Adrenal gland (tissue), 12 donors: ENCODE measurements around the gene TLX1. TPM values are rescaled to one million over a fixed set of nuclear protein-coding genes. Genes with fewer than 3 reads are reported as not detected.

Source experiments
- DNase-seq, 7 donors: peaks; one replicate each; pipeline ENCODE4 v3.0.0-alpha.2; 2019 to 2020
- H3K27ac ChIP-seq, 5 donors: fragments of 200-600 bp; sonication (generic) in 4 of 5; 1 replicate in 3 of 5; 2 replicates in 2 of 5; pipeline versions ENCODE4 v1.5.1 to v1.8.0; 2016 to 2020; ENCODE audit warnings: mild to moderate bottlenecking in 1 of 5
- H3K27me3 ChIP-seq: fragments of 200-600 bp; 2 replicates; pipeline ENCODE4 v1.8.0; 2021
- H3K36me3 ChIP-seq, 2 donors: fragments of 200-600 bp; replicated peaks in 1 of 2; 1 replicate in 1 of 2; 2 replicates in 1 of 2; pipeline versions ENCODE4 v1.5.1 to v1.8.0; 2018 to 2022
- H3K4me1 ChIP-seq, 2 donors: fragments of 200-600 bp; replicated peaks in 1 of 2; 1 replicate in 1 of 2; 2 replicates in 1 of 2; pipeline versions ENCODE4 v1.5.1 to v1.8.0; 2018 to 2021
- H3K4me3 ChIP-seq, 4 donors: fragments of 200-600 bp; sonication (generic) in 3 of 4; one replicate each; pipeline ENCODE4 v1.5.1; 2016 to 2018
- H3K9me3 ChIP-seq, 3 donors: fragments of 200-600 bp; sonication (generic) in 1 of 3; replicated peaks in 1 of 3; 1 replicate in 2 of 3; 2 replicates in 1 of 3; pipeline versions ENCODE4 v1.5.1 to v1.8.0; 2016 to 2021
- POLR2A ChIP-seq, 2 donors: fragments of 450-650 bp; IDR thresholded peaks; one replicate each; pipeline ENCODE4 v1.6.1; 2017; ENCODE audit warnings: antibody characterized with exemption in 2 of 2, mild to moderate bottlenecking in 2 of 2, moderate library complexity in 1 of 2
- WGBS, 4 donors: extraction: QIAGEN DNeasy Blood & Tissue Kit in 2 of 4; methylation state at CpG; one replicate each; pipeline versions ENCODE4 v1.1.5 to v1.1.7; 2013 to 2017; 5-methylcytosine and 5-hydroxymethylcytosine counted together
- intact Hi-C, 2 donors: fragments of 100-400 bp; cut with DNase I; formaldehyde crosslinking; loops; one replicate each; pipeline versions ENCODE4 v1.14.1 to v1.15.0; 2022 to 2023
- polyA plus RNA-seq, 3 donors: library from polyadenylated mRNA; stranded (reverse); fragments of 200-250 nt in 2 of 3; fragments of 350-450 nt in 1 of 3; fragmentation: Illumina TruSeq in 1 of 3; extraction: RNeasy Lipid Tissue Mini Kit (QIAGEN cat#74804) in 1 of 3; gene quantifications; one replicate each; pipeline ENCODE4 v1.2.3, GENCODE V29; 2013 to 2014
- total RNA-seq, 9 donors: library from RNA; depleted of rRNA in 4 of 9; stranded (reverse); fragments of >200 nt in 4 of 9; fragments of 120-200 nt in 1 of 9; fragmentation: NEBNext Ultra II Directional in 1 of 9; extraction: Animal tissue kit (Norgen Biotek cat#: 25700) in 1 of 9; gene quantifications; one replicate each; pipeline versions ENCODE4 v1.1.0 to v1.2.4, GENCODE V29; 2013 to 2023
- TF ChIP-seq, protein P1 (sequence below), 6 experiments: fragments of 450-650 bp in 4 of 6; fragments of 200-600 bp in 2 of 6; sonication (generic) in 1 of 6; IDR thresholded peaks; 1 replicate in 5 of 6; 2 replicates in 1 of 6; pipeline versions ENCODE4 v1.5.1 to v1.8.0; 2016 to 2021; ENCODE audit warnings: antibody characterized with exemption in 6 of 6, mild to moderate bottlenecking in 2 of 6, moderate library complexity in 1 of 6
- donor health status: healthy with polysubstance abuse.
- donor health status: Bipolar disorder and iron deficiency.
- donor health status: DM: yes; HTN: yes; CAD: no.
- donor health status: DM: no; HTN: no; CAD: no.
- donor health status: DM: no; HTN: no; CAD: no.
- donor health status: DM: yes; HTN: yes; CAD: no.

TLX1 gene
- total and polyA plus RNA-seq, 12 donors: not detected

GRCh38 chr10:101089520-101090299 lies 41.4 kb upstream of the TLX1 start:
- no peaks in the 10 kb centered on the region for H3K36me3 ChIP-seq
- intact Hi-C loops: no loop called here
- H3K4me1 ChIP-seq: no peaks in the 10 kb centered on the region
- no peaks in the 10 kb centered on the region for H3K9me3 ChIP-seq
- TF ChIP-seq POLR2A (IDR thresholded peaks at IDR 0.05): no peak
- TF ChIP-seq, protein P1, sequence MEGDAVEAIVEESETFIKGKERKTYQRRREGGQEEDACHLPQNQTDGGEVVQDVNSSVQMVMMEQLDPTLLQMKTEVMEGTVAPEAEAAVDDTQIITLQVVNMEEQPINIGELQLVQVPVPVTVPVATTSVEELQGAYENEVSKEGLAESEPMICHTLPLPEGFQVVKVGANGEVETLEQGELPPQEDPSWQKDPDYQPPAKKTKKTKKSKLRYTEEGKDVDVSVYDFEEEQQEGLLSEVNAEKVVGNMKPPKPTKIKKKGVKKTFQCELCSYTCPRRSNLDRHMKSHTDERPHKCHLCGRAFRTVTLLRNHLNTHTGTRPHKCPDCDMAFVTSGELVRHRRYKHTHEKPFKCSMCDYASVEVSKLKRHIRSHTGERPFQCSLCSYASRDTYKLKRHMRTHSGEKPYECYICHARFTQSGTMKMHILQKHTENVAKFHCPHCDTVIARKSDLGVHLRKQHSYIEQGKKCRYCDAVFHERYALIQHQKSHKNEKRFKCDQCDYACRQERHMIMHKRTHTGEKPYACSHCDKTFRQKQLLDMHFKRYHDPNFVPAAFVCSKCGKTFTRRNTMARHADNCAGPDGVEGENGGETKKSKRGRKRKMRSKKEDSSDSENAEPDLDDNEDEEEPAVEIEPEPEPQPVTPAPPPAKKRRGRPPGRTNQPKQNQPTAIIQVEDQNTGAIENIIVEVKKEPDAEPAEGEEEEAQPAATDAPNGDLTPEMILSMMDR (IDR thresholded peaks at IDR 0.05): no peak
- DNase-seq: no peak
- H3K4me3 ChIP-seq: no peak overlapping the region
- H3K27ac ChIP-seq: no peak overlapping the region
- WGBS, 4 donors: 70 to 84% (median 82%) methylated on average over 9 to 11 of the region's 11 CpGs
- peaks cover 56% of the 10 kb centered on the region for H3K27me3 ChIP-seq

DNA sequence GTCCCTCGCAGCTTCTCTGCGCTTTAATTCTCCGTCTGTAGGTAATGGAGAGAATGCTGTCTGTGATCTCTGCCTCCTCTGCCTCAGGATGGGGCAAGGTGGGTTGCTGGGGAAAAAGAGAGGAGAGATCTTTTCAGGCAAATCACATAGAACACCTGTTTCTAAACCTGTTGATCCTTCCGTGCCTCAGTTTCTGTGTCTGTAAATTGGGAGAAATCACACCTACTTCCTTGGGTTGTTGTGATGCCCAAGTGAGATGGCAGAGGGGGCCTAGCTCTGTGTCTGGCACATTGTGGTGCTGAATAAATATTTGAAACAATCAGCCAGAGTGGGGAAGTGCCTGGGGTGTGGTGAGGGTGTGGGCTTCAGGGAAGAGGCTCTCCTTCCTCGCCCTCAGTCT lies 40.5 kb upstream of the TLX1 start:
- whole genome bisulfite sequencing, 4 donors: 79 to 91% (median 89%) methylated on average over 5 of the region's 5 CpGs
- no peak overlapping the region for H3K4me3 ChIP-seq

GRCh38 chr10:101091546-101092290 lies 39.4 kb upstream of the TLX1 start:
- Histone ChIP-seq H3K9me3 (no peaks in the 10 kb centered on the region), H3K4me1 (no peaks in the 10 kb centered on the region), H3K27me3 (peaks cover 59% of the 10 kb centered on the region), H3K27ac (no peak overlapping the region), H3K36me3 (no peaks in the 10 kb centered on the region), H3K4me3 (no peak overlapping the region)
- TF ChIP-seq, protein P1 (IDR thresholded peaks at IDR 0.05): no peak
- TF ChIP-seq POLR2A (IDR thresholded peaks at IDR 0.05): no peak
- intact Hi-C loops: no loop called here
- DNase-seq: peak in 1 of 7 donors; percentile 7
- 43 to 51% (median 48%) methylated on average over 12 of the region's 12 CpGs for WGBS, 4 donors

More for the DNA sequence above, 40.5 kb upstream of the TLX1 start:
- TF ChIP-seq, protein P1 (IDR thresholded peaks at IDR 0.05): no peak
- TF ChIP-seq POLR2A (IDR thresholded peaks at IDR 0.05): no peak
- H3K4me1 ChIP-seq: no peaks in the 10 kb centered on the region
- H3K27me3 ChIP-seq: peaks cover 56% of the 10 kb centered on the region
- DNase-seq: no peak
- H3K9me3 ChIP-seq: no peaks in the 10 kb centered on the region
- intact Hi-C loops: no loop called here
- H3K27ac ChIP-seq: no peak overlapping the region
- H3K36me3 ChIP-seq: no peaks in the 10 kb centered on the region

DNA sequence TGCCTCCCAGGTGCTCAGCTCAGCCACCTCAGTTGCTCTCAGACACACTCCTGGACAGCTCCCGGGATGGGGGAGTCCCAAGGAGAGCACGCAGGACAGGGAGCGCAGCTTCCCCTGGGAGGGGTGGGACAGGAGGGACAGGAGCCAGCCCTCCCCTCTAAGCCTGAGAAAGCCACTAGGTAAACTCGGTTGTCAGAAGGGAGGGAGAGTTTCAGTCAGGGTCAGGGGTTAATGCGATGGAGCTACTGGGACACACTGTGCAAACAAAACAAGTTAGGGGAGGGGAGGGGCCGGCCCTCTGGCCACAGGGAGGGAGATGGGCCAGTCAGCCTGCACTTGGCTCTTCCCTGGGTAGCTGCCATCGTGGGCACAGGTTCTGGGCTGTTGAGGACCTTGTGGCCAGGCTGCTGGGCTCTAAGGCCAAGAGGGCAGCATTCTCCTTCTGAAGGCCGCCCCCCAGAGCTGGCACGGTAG lies 38.2 kb upstream of the TLX1 start:
- intact Hi-C loops: no loop called here
- 49 to 54% (median 54%) methylated on average over 5 to 9 of the region's 9 CpGs for WGBS, 4 donors

More for the DNA sequence above, 38.2 kb upstream of the TLX1 start:
- Histone ChIP-seq H3K27ac (no peak overlapping the region), H3K4me3 (no peak overlapping the region), H3K9me3 (no peaks in the 10 kb centered on the region), H3K4me1 (no peaks in the 10 kb centered on the region), H3K36me3 (no peaks in the 10 kb centered on the region), H3K27me3 (peaks cover 59% of the 10 kb centered on the region)
- TF ChIP-seq POLR2A (IDR thresholded peaks at IDR 0.05): no peak
- TF ChIP-seq, protein P1 (IDR thresholded peaks at IDR 0.05): no peak
- no peak for DNase-seq
